ENCODE results near the gene LRP1B.

DNA sequence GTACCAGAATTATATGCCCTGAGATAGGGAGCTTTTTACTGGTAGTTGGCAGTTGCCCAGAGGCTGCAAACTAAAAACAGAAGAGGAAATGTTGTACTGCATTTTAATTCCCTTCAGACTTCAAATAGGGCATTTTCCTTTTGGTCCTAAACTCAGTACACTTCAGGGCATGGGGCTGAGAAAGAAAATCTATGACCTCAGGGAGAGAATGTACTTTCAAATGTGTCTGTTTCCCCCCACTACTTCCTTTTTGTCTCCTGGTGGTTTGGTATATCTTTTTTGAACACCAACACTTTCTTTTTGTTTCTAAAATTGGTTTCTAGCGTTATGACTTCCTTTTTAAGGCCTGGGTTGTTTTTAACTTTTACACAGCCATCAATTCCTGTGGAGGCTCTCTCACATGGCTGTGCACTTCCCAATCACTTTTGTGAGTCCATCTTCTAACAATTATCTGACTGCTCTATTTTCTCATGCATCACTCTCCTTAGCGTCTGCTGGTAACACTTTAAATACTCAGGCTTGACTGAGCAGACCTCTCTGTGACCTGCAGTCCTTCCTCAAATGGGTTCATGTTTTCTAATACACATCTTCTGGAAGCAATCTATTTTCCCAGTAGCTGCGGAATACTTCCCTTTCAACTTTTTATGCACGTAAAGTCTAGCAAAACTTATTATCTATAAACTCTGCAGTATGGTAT is 596.0 kb downstream of the LRP1B start:
- no peak for TF ChIP-seq NFIC (IDR thresholded peaks at IDR 0.05)
- TF ChIP-seq TEAD4 (IDR thresholded peaks at IDR 0.05) = no peak
- TF ChIP-seq CEBPB (IDR thresholded peaks at IDR 0.05) = no peak
- no peak for TF ChIP-seq USF1 (IDR thresholded peaks at IDR 0.05)
- TF ChIP-seq EP300 (IDR thresholded peaks at IDR 0.05; ENCODE audit: borderline replicate concordance) = no peak
- no peak for TF ChIP-seq YY1 (IDR thresholded peaks at IDR 0.05; ENCODE audit: low read depth)
- TF ChIP-seq FOXM1 (IDR thresholded peaks at IDR 0.05; ENCODE audit: borderline replicate concordance, low read depth) = no peak
- TF ChIP-seq MAX (IDR thresholded peaks at IDR 0.05) = no peak
- TF ChIP-seq, protein P1, sequence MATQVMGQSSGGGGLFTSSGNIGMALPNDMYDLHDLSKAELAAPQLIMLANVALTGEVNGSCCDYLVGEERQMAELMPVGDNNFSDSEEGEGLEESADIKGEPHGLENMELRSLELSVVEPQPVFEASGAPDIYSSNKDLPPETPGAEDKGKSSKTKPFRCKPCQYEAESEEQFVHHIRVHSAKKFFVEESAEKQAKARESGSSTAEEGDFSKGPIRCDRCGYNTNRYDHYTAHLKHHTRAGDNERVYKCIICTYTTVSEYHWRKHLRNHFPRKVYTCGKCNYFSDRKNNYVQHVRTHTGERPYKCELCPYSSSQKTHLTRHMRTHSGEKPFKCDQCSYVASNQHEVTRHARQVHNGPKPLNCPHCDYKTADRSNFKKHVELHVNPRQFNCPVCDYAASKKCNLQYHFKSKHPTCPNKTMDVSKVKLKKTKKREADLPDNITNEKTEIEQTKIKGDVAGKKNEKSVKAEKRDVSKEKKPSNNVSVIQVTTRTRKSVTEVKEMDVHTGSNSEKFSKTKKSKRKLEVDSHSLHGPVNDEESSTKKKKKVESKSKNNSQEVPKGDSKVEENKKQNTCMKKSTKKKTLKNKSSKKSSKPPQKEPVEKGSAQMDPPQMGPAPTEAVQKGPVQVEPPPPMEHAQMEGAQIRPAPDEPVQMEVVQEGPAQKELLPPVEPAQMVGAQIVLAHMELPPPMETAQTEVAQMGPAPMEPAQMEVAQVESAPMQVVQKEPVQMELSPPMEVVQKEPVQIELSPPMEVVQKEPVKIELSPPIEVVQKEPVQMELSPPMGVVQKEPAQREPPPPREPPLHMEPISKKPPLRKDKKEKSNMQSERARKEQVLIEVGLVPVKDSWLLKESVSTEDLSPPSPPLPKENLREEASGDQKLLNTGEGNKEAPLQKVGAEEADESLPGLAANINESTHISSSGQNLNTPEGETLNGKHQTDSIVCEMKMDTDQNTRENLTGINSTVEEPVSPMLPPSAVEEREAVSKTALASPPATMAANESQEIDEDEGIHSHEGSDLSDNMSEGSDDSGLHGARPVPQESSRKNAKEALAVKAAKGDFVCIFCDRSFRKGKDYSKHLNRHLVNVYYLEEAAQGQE (IDR thresholded peaks at IDR 0.05; ENCODE audit: low read depth) = no peak

Measured in Ishikawa (cell line).